GM18868 (cell line): ENCODE measurements around the gene NAALADL2.

Source experiments
- ATAC-seq: cut with Tn5 transposase; IDR thresholded peaks from one replicate; pipeline ENCODE4 v1.9.1; 2021; ENCODE audit warnings: mild to moderate bottlenecking, moderate library complexity; ENCODE audit not compliant: unreplicated experiment

The NAALADL2 gene

DNA sequence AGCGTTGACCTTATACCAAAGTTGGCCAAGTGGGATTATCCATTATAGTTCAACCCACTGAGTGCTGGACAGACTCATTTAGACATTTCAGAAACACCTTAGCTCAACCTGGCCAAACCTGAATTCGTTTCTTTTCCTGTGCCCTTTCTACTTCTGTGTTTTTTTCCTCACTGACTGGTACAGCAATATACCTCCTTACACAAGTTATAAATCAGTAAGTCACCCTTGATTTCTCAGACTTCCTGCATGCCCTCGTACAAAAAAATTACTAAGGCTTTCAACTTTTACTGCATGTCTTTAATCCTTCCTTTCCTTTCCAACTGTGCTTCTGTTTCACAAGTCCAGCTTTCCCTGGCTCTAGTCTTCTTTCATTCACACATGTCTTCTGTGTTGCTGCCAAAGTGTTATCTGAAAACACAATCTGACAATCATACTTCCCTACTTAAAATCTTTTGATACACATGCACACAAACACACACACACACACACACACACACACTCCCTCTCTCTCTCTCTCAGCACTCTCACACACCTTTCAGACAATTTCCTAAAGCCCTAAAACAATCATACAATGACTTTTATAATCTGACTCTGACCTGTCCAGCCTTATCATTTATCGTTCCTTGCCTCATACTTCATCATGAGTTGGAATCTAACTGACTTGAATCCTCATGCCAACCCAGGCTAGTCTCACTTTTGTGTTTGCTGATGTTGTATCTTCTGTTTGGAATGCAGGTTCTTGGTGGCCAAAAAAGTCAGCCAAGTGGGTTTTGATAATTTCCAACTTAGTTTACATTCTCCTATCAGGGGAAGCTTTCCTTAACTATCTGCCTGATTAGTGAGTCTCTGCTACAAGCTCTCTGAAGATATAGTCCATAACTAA is 436.4 kb downstream of the NAALADL2 start:
- no peak for ATAC-seq

DNA sequence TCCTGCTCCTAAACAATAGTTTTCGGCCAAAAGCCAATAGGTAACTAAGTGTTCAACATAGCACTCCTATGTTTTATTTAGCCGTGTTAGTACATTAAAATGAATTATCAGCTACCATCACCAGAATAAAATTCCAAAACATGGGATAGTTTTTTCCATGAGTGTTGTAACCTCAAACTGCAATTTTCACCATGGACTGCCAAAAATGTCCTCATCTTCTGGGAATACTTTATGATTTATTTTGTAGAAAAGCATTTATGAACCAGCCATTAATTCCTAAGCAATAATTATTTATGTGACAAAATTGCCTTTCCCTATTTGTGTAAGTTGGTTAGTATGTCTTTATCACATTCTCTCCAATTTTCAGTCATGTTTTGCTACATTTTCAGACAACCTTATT is 438.1 kb downstream of the NAALADL2 start:
- ATAC-seq = no peak

DNA sequence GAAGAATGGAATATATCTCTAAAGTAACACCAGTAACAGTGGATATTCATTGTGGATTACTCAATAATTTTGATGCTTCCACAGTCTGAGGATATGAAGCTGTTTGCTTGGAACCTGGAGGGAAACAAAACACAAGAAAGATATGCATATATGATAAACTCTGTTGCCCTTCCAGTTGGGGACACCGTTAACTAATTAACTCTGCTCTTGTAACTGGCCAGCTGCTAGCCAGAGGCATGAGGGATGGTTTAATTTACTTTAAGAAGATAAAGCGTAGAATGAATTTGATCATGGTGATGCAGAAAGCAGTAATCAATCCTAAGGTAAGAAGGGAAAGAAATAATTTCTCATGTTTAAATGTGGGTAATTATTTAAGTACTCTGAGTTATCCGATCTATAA is 442.6 kb downstream of the NAALADL2 start:
- ATAC-seq = no peak

DNA sequence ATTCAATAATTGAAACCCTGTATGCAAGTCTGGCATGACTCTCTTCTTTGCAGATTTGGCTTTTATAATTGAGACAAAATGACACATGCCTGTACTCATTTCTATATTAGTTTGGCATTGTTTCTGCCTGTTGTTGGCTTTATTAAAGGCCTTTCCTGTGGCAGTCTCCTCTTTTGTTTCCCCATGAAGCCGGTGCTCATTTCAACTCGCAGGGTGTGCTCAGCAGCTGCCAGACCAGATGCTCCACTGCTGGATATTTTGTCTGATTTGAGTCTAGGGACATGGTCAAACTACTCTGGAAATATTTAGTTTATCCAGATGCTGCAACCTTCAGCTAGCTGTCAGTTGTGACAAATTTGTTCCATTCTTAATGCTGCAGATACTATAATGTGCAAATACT is 445.3 kb downstream of the NAALADL2 start:
- ATAC-seq = no peak

DNA sequence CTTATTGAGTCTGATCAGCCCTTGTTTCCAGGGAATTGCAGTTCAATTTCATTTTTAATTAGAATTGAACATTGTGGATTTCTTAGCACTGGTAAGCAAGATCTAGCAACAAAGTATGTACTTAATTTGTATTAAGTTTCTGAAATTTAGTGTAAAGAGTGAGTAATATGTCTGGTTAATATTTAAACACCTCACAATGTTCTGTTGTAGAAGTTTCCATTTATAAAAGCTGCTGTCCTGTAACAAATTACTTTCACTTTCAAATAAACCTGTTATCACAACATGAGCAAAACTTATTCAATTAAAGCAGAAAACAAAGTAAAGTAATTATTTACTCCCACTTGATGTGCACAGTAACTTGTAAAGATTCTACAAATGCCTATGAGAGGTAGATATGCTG is 448.5 kb downstream of the NAALADL2 start:
- no peak for ATAC-seq

DNA sequence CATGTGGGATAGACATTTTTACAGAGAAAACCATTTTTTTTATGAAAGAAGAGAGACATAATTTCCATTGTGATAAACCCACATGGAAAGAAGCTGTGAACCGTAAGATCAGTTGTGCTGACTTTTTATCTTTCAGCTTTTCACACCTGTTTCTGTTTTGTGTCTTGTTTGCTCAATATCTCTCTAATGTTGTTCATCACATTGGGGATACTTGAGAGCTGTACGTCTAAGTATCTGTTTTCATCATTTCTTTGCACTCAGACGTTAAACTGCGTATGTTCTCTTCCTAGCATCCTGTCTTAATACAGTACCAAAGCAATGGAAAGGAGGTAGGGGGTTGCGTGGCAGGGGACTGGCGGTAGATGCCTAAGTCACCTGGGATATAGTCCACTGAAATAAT is 449.0 kb downstream of the NAALADL2 start:
- ATAC-seq = no peak

DNA sequence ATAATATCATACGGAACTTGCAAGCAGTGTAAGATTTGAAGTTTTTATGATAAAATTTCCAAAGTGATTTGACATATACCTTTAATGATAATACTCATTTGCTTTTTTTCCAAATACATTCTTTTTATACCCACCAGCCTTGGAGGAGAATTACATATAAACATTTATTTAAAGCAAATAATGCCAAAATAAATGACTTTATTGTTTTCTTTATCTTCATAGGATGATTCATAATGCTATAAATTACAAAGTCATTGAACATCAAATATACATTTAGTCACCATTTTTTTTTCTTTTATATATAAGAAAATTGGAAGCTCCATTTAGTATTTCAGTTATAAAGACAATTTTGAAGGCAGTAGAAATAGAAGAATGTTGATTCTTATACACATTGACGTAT is 450.9 kb downstream of the NAALADL2 start:
- ATAC-seq = no peak

DNA sequence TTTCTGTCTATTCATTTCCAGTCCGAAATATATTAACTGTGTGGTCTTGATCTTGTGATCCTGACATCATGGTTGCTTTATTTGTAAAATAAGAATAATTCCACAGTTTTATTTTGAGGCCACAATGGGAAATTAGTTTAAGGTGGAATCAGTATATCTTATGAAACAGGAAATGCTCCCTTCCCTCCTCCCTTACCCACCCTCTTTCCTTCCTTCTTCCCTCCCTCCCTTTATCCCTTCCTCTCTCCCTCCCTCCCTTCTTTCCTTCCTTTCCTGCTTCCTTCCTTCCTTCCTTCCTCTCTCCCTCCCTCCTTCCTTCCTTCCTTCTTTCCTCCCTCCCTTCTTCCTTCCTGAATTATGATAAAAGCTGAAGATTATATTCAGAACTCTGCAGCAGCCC is 452.3 kb downstream of the NAALADL2 start:
- ATAC-seq = no peak

DNA sequence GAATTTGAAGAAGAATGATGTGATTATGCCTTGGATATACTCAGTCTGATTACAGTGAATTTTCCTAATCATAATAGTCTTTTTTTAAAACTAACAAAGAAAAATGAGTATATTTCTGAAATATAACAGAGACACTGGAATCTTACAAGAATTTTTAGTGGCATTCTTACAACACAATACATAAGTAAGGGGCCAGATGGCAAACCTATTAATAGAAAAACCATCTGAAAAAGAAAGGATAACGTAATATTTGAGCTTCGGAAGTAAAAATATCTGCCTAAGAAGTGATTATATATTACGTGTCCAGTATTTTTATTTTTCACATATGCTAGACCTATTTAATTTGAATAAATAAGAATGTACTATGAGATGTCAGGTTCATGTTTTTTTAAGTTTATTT is 452.8 kb downstream of the NAALADL2 start:
- ATAC-seq = no peak

DNA sequence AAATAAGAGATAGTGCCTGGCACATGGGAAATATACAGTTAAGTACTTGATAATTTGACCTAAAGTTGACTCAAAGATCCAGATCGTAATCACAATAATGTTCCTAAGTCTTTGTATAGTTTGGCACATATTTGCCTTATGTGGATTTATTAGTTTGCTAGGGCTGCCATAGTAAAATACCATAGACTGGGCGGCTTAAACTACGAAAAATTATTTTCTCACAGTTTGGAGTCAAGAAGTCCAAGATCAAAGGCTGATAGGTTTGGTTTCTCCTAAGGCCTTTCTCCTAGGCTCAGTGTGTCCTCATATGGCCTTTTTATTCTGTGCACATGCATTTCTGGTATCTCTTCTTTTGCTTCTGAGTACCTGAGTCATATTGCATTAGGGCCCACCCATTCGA is 453.7 kb downstream of the NAALADL2 start:
- no peak for ATAC-seq

DNA sequence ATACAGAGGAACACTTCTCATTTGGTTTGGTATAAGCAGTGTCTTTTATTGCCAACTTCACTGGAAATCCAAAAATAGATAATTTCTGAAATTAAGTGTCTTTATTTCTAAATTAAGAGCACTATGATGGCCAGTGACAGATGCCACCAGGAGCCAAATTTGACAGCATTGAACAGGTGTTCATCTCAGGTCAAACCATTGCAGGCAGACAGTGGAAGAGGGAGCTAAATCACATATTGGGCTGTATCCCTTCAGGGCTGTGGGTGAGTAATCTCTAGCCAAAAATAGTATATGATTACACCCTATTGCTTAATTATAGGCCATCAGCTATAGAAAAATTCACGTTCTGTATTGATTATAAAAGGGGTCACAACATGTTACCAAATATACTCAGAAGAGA is 457.7 kb downstream of the NAALADL2 start:
- no peak for ATAC-seq

DNA sequence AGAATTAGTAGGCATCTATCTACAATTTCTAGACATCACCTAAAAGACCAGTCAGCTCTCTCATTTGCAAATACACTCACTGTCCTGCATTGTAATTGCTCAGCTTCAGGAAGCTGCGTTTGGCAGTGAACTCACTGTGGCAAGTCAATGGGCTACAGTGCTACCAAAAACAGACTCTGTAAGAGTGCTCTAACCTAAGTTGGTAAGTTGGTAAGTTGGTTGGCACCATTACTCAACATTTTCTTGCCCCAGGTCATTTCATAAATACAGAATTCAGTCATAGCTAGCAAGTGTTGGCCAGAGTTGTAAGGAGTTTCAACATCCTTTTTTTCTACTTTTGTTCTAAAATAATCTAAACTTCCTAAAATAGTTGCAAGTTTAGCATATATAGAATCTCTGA is 466.3 kb downstream of the NAALADL2 start:
- peak; percentile 78 for ATAC-seq

DNA sequence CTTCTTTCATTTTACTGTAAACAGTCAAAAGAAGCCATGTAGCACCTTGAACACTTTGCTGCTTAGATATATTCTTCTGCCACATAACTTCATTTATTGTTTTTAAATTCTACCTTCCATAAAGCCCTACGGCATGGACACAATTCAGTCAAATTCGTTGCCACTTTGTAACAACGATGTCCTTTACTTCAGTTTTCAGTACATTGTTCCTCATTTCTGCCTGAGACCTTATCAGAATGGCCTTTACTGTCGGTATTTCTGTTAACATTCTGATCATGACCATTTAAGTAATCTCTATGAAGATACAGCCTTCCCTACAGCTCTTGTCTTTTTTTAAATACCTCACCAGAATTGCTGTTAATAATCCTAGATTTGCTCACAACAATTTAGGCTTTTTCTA is 466.9 kb downstream of the NAALADL2 start:
- ATAC-seq = peak; percentile 63

DNA sequence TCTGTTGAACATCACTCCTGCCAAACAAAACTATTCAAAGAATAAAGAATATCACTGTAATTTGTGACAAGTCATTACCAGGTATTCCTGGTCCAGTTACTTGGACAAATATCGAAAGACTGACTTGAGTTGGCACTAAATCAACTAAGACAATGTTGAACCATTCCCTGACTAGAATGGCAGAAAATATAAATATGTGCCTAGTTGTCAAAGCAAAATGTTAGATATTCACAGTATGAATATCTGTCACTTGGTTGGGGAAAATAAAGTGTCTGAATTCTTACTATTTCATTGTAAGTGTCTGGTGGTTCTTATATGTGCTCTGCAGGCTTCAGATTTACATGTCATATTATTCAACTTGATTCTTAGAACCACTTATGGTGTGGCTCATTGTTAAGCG is 470.2 kb downstream of the NAALADL2 start:
- no peak for ATAC-seq

DNA sequence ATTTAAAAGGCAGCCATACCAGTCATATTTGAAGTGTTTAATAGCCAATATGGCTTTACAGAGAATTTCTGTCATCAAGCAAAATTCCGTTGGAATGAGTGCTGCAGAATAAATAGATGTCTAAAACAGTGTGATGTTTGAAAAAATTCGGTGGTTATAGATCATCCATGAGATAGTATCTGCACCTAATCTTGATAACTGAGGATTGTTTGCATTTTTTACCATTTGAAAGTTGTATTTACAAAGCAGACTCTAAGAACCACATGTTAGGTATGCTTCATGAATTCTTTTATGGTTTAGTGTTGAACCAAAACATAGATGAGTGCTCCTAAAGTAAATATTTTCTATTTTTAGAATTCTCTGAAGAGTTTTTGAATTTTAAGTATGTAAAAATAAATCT is 476.1 kb downstream of the NAALADL2 start:
- no peak for ATAC-seq

DNA sequence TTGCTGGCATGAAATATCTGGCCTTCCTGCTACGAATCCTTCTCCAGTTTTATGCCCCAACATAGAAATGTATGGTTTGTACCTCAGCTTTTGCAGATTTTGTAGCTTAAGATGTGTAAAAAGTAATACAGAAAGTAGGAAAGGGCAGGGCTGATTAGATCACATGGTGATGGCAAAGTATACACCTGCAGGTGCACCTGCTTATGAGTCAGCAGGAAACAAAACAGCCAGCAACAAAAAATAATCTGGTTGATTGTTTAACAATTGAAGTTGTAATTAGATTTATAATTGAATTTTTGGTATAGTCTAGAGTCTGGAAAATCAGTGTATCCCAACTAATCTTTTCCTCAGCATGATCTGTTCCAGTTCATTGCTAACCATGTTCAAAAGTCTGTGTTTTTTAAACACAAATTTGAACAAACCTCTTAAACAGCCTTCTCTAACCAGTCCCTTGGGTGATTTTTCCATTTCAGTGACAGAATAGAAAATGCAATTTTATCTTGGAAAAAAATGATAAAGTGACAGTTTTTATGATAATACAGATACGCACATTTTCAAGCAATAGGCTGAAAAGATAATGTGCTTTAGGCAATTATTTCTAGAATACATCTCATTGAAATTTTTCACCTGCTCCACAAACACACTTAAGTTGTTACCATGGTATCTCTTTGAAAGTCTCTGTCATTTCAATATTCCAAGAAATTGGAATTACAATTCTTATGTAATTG is 477.4 kb downstream of the NAALADL2 start:
- peak; percentile 55 for ATAC-seq

DNA sequence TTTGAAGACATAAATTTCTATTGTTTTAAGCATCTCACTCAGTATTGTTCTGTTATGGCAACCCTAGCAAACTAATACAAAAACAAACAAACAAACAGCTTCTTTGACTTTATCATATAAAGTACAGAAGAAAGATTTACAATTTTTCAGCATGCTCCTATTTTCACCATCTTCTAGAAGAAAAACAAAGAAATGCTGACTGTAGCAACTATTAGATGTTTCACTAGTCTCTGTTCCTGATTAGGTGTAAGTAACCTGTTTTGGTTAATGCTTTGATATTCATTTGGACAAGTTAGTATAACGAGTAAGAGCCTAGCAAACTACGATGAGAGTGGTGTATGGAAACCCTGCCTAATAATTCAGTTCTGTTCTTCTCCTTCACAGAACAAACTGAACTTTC is 478.5 kb downstream of the NAALADL2 start:
- no peak for ATAC-seq

DNA sequence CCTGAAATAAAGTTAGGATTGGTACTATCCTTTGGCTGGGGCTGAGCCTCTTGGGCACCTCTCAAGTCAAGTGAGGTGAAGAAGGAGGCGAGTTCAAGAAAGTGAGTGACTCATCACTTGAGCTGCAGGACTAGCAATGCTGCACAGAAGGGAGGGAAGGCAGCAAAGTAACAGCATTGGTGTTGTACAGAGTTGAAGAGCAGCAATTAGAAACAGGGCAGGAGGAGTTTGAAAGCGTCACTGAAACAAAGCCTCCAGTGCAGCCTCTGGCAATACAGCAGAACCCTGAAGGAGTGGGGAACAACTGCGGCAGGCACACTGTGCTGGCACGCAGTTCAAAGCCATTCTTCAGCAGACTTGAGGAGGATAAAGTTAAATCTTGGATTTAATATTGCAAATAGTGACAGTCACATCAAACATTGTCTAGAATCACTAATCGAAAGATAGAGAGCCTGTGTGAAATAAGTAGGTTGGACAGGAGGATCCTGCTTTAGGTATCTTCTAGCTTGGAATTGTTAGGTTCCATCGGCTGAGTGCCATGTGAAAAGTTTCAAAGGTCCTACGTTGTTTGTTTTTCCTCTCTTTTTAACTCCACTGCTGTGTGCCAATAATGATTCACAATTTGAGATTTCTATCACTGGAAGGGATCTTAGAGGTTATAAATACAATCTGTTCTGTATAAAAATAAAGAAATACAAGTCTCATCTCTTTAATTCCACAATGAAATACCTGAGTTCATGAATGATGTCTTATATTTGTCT is 479.8 kb downstream of the NAALADL2 start:
- ATAC-seq = peak; percentile 51

DNA sequence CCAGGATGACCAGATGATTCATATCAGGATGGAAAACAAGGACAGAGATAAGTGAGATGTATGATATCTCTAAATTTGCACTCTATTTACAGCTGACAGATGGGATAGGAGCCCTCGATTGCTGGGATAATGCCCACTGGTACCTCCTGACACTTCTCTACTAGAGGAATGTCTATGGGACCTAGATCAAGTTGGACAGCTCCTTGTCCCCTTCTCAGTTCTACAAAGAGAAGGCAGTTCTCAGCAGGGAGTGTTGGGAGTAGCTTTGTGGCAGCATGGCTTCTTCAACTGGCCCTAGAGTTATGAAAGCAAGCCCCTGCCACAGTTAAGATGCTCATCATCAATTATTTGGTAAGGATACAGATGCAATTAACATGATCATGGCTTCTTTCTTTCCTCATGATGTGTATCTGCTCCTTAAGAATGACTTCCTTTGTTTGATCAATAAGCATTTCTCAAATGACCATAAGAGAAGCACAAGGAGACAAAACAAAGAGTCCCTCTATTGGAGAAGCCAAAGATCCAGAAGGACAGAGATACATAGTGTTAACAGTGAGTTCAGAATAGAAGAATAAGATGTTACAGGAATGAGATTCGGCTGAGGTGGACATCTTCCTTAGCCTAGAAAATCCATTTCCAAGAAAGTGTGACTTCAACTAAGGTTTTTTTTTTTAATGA is 481.3 kb downstream of the NAALADL2 start:
- ATAC-seq = no peak

DNA sequence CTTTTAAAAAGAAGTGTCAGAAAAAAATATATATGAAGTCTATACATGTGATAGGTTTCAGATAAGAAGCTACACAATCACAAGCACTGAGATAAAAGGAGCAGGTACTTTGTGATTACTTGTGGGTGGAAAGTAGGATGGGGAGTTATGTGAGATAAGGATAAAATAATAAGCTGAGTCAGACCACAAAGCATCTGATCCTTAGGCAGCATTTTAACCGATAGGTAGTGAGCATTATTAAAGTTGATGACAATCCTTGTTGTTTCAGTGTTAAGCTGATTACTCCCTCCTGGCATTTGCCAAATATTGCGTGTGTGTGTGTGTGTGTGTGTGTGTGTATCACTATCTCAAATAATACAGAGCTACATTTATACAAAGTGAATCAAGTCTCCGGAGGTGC is 483.1 kb downstream of the NAALADL2 start:
- no peak for ATAC-seq

DNA sequence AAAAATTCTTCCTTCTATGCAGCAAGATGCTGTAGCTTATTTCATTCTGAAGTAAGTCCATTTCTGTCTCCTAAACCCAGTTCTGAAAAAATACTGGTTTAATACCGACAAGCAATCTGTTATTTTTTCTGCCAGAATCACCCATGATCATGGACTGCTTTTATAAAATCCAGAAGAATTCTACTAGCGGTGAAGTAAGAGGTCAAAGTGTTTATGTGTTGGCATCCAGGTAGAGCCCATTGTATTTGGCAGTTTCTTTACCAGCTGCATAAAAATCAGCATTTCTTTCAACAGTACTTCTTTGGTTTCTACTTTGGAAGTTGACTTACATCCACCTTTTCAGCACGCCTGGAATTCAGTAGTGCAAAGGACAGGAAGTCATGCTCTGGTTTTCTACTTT is 484.8 kb downstream of the NAALADL2 start:
- no peak for ATAC-seq
